Germinal center (tissue), 1 donor: ENCODE measurements around the gene DYRK2.

Source experiments
- DNase-seq: peaks from one replicate; pipeline ENCODE4 v3.0.0; 2012; ENCODE audit warnings: mixed read lengths, low spot score

Gene DYRK2

DNA sequence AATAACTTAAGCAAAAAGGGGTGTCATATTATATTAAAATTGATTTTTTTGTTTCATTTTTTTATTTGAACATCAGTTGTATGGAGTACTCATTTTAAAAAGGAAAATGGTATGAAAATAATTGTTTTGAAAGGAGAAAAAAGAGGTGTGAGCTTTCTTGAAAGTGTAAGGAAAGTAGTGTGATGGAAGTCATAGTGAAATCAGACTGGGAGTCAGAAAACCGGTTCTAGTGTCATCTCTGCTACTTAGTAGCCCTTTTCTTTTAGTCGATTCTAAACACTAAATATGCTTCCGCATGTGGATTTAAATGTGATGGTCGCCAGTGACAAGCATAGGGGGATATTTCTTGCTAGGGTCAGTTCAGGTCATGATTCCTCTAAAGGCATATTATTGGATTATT lies 1.8 kb upstream of the DYRK2 start:
- no peak for DNase-seq

DNA sequence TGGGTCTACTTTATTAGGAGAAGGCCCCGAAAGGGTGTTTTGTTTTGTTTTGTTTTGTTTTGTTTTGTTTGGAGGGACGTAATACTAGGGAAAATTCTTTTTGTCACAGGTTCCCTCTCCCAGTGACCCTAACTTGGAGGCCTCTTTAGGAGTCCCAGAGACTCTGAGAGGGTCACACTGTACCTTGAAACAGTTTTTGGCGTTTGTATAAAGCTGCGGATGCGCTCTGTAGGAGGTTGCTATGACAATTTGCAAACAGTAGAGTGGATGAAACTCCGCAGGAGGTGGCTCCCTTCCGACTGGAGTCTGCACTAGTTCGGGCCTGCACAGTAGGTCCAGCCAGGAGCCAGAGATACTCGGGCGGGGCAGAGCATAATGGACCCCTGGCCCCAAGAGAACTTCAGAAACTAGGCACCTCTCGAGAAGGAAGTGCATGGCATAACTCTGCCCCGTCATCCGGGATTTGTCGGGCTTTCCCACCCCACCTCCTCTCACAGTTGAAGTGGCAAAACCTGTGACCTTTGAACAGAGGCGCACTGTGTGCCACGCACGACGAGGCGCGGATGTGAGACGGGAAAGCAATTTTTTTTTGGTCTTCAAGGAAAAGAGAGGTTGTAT lies 1.3 kb upstream of the DYRK2 start:
- no peak for DNase-seq

DNA sequence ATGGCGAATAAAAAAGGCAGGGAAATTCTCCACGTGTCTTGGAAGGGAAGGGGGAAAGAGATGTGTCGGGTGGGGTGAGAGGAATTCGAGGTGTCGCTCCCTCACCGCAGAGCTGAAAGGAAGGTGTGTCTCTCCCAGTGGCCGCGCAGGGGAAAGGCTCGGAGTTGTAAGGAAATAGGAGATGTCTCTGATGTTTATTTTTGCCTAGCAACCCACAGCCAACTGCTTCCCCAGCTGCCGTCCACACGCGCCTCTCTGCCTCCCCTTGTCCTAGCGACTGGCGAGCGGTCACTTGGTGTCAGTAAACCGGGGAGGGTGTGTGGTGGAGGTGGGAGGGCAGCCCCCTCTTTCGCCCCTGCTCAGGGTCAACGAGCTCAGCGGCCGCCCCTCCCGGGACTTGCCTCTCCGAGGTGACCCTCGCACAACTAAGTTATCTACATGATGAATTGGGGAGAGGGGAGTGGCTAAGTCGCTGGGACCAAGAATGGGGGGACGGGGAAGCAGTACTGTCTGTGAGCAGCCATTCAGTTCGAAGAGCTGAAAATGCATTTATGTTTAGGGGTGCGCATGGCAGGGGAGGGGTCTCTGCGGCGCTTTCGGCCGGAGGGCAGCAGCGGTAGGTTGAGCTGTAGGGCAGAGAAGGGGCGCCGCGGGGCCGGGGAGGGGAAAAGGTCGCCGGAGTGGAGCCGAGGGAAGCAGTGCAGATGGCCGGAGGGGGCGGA lies 585 bp upstream of the DYRK2 start:
- peak; percentile 61 for DNase-seq

DNA sequence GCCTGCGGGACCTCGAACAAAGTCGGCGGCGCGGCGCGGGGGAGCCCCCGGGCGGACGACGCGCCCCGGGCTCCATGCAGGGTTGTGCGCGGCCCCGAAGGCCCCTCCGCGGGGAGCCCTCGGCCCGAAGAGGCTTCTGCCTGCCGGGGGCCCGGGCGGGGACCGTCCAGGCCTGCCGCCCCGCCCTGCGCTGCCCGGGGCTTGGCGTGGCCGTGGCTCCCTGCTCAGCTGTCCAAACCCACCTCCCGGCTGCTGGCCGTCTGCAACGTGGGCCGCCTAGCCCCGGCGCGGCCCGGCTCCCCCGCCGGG lies 670 bp downstream of the DYRK2 start:
- peak; percentile 47 for DNase-seq

DNA sequence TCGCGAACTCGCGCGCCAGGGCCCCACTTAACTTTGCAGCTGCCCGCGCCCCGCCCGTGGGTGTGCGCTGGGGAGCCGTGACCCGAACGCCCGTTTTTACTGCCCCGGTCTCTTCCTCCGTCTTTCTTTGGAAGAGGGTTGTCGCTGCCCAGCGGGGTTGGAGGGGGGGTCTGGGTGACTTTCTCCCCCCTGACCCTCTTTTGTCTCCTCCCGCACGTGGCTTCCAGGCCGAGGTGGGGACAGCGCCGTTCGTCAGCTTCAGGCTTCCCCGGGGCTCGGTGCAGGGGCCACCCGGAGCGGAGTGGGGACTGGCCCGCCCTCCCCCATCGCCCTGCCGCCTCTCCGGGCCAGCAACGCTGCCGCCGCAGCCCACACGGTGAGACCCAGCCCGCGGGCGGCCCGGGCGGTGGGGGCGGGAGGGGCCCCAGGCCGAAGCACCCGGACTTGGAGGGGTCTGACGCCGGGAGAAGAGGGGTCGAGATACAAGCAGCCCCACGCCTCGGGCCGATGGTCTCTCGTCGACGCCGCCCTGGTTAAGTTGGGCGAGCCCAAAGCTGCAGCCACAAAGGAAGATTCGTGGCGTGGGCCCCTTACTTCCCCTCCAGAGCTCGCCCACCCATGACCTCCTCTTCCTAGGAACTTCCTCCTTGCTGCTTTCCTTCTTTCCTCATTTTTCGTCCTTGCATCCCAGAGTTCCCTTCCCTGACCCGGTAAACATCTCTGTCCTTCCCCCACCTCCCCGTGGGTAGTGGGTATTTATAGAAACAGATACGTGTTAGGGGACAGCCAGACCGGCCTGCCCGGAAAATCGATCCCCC lies 1.2 kb downstream of the DYRK2 start:
- peak; percentile 46 for DNase-seq

DNA sequence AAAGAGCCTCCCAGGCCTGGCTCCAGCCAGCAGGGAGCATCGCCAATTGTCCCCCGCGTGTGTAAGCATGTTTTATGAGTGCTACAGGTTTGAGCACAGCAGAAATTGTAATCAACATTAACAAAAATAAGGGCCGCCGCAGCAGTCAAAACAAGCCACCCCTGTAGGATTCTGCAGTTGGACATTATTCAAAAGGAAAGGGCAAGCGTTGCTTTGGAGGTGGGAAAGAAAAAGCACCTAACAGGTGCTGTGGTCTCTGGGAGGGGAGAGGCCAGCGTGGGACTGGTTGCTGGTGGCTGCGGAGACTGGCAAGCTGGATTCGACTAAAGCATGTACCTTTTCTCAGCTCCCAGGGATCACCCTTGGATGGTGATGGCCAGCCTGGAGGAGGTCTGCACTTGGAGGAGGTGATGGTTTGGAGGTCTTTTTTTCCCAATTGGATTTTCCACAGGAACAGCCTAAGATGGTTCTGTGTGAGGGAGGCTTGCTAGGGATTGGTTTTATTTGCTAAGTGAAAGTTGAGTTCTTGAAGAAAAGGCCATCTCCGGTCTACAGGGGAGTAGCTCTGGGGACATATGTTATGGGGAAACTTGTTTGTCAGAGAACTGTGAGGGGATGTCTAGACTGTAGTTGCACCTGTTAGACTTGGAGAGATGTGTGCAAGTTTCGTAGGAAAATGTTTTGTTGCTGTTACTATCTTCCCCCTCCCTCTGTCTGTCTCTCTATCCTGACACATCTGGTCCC lies 2.0 kb downstream of the DYRK2 start:
- peak; percentile 24 for DNase-seq

DNA sequence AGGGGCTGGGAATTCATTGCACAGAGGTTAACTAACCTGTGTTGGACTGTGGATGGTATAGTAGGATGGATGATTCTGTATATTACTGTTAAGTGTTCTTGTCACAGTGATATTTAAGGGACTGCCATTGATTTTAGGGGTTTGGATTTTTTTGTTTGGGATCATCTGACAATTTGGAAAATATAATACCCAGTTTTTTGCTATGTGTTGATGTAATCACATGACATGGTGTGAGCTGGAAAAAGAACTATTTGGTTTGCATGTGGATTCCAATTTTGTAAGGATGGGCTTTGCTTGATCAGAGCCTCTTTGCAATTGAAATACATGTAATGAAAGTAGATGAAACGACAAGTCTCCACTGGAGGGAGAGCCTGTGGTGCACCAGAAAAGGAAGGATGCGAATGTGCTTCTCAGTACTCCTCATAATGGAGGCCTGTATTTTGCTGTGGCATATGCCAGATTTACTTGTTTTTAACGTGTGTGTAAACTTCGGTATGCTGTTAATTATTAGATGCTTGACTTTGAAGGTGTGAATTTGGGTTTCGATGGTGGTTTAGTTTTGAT lies 2.7 kb downstream of the DYRK2 start:
- peak; percentile 16 for DNase-seq

DNA sequence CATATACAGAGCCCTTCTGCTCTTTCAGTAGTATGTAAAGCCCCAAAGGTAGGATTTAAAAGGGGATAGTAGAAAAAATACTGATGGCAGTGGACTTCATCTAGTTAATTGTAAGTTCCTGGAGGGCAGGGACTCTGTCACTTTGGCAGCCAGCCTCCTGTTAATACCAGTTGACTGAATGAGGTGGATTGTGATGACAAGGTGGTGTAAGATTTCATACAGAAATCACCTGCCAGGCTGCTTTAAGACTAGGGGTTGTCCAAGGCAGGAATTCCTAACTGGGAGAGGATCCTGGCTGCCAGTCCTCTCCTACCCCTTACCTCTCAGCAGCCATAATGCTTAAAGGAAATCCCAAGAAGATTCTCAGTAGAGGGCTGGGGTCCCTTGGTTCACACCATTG lies 7.3 kb downstream of the DYRK2 start:
- DNase-seq, result no peak

DNA sequence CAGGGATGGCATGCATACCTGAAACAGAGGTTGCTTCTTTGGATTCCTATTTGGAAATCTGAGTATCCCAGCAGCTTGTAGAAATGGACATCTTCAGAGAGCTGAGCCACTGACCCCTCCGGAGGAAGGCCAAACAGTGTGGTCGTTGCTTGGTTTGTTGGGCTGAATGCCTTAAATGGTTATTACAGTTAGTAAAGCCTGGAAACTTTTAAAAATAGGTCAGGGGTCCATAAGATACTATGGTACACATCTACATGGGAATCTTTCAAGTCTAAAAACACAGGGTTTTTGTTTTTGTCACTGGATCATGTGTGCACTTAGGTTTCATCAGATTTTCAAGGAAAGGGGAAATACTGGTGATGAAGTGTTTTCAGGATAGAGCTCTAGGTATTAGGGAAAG lies 7.7 kb downstream of the DYRK2 start:
- no peak for DNase-seq

DNA sequence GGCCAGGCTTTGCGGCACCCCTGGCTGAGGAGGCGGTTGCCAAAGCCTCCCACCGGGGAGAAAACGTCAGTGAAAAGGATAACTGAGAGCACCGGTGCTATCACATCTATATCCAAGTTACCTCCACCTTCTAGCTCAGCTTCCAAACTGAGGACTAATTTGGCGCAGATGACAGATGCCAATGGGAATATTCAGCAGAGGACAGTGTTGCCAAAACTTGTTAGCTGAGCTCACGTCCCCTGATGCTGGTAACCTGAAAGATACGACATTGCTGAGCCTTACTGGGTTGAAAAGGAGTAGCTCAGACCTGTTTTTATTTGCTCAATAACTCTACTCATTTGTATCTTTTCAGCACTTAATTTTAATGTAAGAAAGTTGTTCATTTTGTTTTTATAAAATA lies 9.9 kb downstream of the DYRK2 start:
- DNase-seq, result no peak

DNA sequence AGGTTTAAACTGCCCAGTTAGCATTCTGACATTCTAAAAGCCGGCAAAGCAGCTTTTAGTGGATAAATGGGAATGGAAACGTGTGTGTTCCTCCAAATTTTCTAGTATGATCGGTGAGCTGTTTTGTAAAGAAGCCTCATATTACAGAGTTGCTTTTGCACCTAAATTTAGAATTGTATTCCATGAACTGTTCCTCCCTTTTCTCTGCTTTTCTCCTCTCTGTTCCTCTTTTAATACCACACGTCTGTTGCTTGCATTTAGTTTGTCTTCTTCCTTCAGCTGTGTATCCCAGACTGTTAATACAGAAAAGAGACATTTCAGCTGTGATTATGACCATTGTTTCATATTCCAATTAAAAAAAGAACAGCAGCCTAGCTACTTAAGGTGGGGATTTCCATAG lies 10.7 kb downstream of the DYRK2 start:
- DNase-seq, result no peak

DNA sequence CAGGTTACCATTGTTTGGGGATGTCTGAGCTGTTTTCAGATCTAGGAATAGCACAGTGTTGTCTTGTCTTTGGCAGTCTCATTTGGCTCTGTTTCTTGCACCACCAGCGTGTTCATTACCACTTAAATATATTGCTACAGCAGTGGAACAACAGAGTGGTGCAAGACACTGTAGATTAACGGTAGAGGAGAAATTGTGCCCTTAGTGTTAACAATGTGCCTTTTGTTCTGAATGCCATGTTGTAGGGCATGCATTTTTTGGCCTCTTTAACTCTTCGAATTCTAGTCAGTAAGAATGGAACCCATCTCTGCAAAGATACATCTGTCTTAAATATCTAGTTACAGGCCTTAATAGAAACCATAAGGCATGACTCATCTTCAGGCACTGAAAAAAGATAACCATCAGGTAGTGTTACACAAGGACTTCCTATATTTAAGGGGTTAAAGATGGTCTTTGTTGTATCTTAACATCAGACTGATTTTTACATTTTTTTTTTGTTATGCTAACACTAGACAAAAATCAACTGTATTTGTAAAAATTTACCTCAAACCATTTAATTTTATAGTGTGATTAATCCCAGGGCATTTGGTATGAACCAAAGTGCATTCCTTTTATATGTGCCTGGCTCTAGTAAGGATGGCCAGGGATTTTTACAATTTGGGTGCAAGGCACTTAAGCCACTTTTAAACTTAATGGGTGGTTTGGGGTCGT lies 12.9 kb downstream of the DYRK2 start:
- DNase-seq, result no peak

DNA sequence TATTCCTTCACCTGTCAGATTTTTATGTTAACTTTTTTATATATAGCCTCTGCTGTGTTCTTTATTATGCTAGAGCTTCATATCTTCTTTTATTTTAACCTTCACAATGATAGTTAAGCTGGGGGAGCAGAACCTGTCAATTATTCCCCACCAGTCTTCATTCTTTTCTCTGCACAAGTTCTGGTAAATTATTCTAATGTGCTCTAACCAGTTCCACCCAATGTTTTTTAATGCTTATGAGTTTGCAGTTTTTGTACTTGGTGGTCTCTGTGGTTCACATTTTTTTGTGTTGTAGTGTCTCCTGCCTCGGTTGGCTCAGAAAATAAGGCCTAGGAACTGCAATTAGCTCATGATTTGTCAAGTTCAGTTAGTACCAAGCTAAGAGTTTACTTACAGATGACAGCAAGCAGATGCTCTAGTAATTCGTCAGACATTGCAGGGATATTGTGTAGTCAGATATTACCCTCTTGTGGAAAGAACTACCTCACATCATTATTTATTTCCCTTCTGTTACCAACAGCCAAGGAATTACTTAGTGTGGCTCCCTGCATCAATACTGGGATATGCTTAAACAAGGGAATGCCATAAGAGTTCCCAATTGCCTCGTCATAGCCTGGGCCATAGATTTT lies 14.5 kb downstream of the DYRK2 start:
- DNase-seq, result no peak

DNA sequence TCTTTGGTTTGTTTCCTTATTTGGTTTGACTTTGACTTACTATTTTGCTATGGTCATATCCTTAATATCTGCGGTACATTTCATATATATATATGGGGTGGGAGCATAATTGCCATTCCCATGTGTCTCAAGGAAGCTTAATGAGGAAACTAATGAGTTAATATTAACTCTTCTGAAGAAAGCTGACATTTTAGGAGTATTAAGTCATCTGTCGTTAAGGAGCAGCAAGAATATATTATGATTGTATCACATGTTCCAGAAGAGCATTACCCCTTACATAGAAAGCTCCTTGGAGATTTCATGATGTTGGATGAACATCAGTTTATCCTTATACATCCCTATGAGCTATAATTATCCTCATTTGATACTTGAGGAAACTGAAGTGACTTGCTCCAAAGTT lies 15.6 kb downstream of the DYRK2 start:
- no peak for DNase-seq

DNA sequence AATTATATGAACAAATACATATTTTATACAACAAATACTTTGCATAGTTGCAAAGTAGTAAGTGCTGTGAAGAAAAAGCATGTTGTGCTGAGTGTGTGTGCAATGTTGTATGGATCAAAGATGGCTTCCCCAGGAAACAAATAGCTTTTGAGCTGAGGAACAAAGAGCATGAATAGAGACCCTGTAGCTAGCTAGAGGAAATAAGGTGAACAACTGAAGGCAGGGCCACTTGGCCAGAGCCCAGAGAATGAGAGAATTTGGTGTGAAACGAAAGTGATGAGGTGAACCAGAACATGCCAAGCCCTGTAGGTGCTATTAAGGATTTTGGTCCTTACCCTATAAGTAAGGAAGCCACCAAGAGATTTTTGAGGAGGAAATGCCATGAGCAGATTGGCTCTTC lies 17.1 kb downstream of the DYRK2 start:
- no peak for DNase-seq

DNA sequence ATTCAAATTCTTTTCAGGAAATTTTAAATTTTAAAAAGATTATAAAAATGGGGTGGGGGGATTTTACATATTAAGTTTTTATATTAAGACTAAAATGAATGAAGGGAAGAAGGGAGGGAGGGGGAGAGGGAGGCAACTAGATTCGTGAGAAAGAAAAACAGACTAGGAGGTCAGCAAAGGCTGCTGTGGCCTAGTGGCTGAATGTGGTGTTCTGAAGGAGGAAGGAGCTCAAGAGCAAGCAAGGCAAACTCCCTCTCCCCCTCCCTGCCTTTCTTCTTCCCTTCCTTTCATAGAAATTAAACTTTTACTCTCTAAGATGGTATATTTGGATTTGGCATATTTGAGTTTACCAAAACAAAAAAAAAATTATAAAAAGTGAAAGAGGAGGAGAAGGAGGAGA lies 18.1 kb downstream of the DYRK2 start:
- DNase-seq, result no peak

DNA sequence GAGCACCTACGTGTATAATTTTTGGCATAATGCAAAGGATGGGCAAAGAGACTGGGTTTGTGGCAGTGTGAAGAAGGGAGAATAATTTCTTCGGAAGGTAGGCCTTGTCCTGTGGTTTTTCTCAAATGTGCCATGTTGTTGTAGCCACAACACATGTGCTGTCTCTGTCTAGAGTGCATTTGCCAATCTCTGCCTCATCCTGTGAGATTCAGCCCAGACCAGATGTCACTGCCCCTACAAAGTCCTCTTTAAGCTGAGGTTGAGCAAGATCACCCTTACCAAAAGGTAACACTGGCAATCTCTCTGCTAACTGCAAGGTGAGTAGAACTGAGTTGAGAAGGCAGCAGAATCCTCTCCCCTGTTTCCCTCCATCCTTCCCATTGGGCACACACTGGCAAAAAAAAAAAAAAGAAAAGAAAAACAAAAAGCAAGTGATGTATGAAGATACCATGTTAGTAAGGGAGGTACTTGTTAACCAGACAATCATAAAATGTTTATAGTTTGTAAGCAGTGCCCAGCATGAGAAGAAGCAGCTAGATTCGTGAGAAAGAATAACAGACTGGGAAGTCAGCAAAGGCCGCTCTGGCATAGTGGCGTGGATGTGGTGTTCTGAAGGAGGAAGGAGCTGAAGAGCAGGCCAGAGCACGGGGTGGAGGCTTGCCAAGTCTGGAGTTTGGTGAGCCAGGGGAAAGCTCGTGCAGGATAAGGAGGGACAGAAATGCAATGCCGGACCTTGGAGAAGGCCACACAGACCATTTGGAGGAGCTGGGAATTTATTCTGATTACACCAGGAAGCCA lies 18.9 kb downstream of the DYRK2 start:
- no peak for DNase-seq

DNA sequence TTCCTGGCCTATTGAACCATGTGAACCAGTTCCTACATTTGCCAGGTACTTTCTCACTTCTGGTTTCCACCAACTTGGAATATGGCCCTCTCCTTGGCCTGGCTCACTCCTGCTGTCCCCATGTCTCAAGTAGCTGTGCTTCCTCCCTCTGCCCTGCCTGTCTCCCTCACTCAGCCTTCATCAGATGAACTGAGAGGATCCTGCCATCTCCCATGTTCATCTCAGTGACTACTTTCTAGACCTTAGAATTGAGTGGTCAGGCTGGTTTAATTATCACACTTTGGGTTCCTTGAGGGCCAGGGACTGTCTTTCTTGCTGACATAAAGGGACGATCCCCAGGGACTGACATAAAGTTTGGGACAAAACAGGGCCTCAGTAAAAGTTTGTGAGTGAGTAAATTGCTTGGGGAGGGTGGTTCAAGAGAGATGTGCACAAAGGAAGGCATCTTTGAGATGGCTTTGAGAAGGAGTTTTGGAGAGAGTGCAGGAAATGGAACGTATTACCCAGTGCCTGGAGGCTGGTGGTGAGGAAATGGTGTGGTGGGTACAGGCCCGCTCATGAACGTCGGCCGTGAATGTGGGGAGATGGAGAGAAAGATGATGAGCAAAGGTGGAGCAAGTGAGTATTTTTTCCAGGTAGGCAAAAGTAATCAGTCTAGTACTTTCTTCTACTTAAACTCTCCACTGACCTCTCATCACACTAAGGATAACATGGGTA lies 20.8 kb downstream of the DYRK2 start:
- DNase-seq, result no peak

DNA sequence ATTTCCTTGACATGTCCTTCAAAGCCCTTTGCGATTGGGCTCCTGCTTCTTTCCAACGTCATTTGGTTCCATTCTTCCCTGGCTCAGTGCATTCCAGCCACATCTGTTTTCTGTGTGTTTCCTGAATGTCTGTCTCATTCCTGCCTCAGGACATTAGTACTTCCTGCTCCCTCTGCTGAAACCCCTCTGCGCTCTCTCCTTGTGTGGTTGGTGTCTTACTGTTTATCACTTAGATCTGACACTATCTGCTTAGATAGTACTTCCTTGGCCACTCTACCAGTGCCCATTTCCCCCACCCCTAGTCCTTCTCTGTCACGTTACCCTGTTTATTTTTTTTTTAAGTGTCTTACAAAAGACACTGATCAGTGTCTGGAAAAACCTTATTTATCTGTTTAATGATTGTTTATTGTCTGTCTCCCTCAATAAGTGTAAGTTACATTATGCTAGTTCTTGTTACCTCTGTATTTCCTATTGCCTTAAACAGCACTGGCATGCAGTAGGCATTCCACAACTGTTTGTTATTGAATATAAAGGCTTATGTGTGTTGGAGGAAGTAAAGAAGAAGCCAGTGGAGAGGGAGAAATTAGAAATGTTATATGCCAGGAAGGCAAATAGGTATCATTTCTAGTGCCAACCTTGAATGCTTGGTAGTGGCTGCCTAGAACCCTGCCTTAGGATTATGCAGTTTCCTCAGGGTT lies 21.5 kb downstream of the DYRK2 start:
- DNase-seq, result no peak
